GM04504 (cell line): Measurements from ENCODE around the gene ELAVL1.
"Not testable (repeated sequence)": the region's sequence is repeated elsewhere in the genome, so short reads cannot be mapped to it uniquely, and the experiment has no call there.

Experiments used
- DNase-seq: peaks from one replicate; pipeline ENCODE4 v3.0.0-alpha.2; 2012; ENCODE audit warnings: low read depth

The ELAVL1 gene

GRCh38 chr19:7968008-7968795, 37.2 kb downstream of the ELAVL1 start:
- DNase-seq, result no peak

GRCh38 chr19:7965921-7966665, 39.3 kb downstream of the ELAVL1 start:
- DNase-seq, result no peak

- DNase-seq, result no peak
Observed at GRCh38 chr19:7965259-7965841, 40.1 kb downstream of the ELAVL1 start.

GRCh38 chr19:7963566-7963965, 41.9 kb downstream of the ELAVL1 start:
- no peak for DNase-seq

GRCh38 chr19:7962644-7963268, 42.7 kb downstream of the ELAVL1 start:
- no peak for DNase-seq

- DNase-seq, result no peak
Observed at GRCh38 chr19:7961920-7962626, 43.4 kb downstream of the ELAVL1 start.

- not testable (repeated sequence) for DNase-seq
Observed at GRCh38 chr19:7961082-7961481, 44.4 kb downstream of the ELAVL1 start.

GRCh38 chr19:7959211-7959610, 46.2 kb downstream of the ELAVL1 start:
- no peak for DNase-seq

GRCh38 chr19:7955696-7956095, 49.7 kb downstream of the ELAVL1 start:
- DNase-seq, result no peak

- DNase-seq, result no peak
Observed at GRCh38 chr19:7953576-7953975, 51.9 kb downstream of the ELAVL1 start.

GRCh38 chr19:7953060-7953459, 52.4 kb downstream of the ELAVL1 start:
- DNase-seq, result no peak

- no peak for DNase-seq
Observed at GRCh38 chr19:7947939-7948338, 57.5 kb downstream of the ELAVL1 start.

- DNase-seq, result peak; percentile 84
Observed at GRCh38 chr19:7944177-7944761, 61.2 kb downstream of the ELAVL1 start.

- DNase-seq, result peak; percentile 100
Observed at GRCh38 chr19:7943444-7944176, 61.8 kb downstream of the ELAVL1 start, which contains the start of gene TIMM44. Gene TIMM44 (minus strand): TSS chr19:7943666. CDS start chr19:7943651, 15 bp downstream.

- no peak for DNase-seq
Observed at GRCh38 chr19:7942981-7943443, 62.4 kb downstream of the ELAVL1 start.

GRCh38 chr19:7941895-7942596, 63.4 kb downstream of the ELAVL1 start:
- DNase-seq, result no peak

GRCh38 chr19:7940841-7941240, 64.6 kb downstream of the ELAVL1 start:
- DNase-seq, result no peak

- no peak for DNase-seq
Observed at GRCh38 chr19:7934766-7935165, 70.7 kb downstream of the ELAVL1 start.

- DNase-seq, result no peak
Observed at GRCh38 chr19:7933828-7934725, 71.4 kb downstream of the ELAVL1 start.
